ENCODE results near the gene KPNA6. TPM values are rescaled to one million over a fixed set of nuclear protein-coding genes. Genes with fewer than 3 reads are reported as not detected.

The KPNA6 gene
- total and polyA plus RNA-seq, 4 donors = 29.6 to 39.1 (median 33.7) TPM

GRCh38 chr1:32221581-32221979, 113.7 kb downstream of the KPNA6 start:
- no peak for DNase-seq (ENCODE audit: low read depth in 4 of 6, low spot score in 6 of 6)
- Histone ChIP-seq H3K9me3 (ENCODE audit: control insufficient read depth, insufficient read depth, low read length) (no peaks in the 10 kb centered on the region), H3K4me3 (ENCODE audit: low read depth, low read length) (peak overlapping the region; percentile 71), H3K36me3 (ENCODE audit: control insufficient read depth, insufficient read depth, low read length) (peaks cover 45% of the 10 kb centered on the region), H3K27ac (ENCODE audit: low read depth, low read length) (no peak overlapping the region), H3K27me3 (ENCODE audit: control insufficient read depth, insufficient read depth, low read length) (no peaks in the 10 kb centered on the region), H3K4me1 (ENCODE audit: control insufficient read depth, insufficient read depth, low read length) (peaks cover 24% of the 10 kb centered on the region)
- 1% methylated on average over 10 of the region's 13 CpGs for WGBS (ENCODE audit: insufficient coverage)

GRCh38 chr1:32221980-32222755, 114.3 kb downstream of the KPNA6 start, which contains the start of the genes EIF3I and TMEM234:
TSS of gene EIF3I (plus strand) at chr1:32222407. CDS start at chr1:32222442, 35 bp downstream.
TSS of gene TMEM234 (minus strand) at chr1:32222353. CDS start at chr1:32222322, 31 bp downstream.
- under 1% methylated on average over 37 of the region's 46 CpGs for WGBS (ENCODE audit: insufficient coverage)
- DNase-seq (ENCODE audit: low read depth in 4 of 6, low spot score in 6 of 6) = peak in 5 of 6 donors; percentile 89 to 98 (median 91)
- H3K27ac ChIP-seq (ENCODE audit: low read depth, low read length) = peak within 1 kb of the TSS; percentile 67
- peaks cover 24% of the 10 kb centered on the region for H3K4me1 ChIP-seq (ENCODE audit: control insufficient read depth, insufficient read depth, low read length)
- no peaks in the 10 kb centered on the region for H3K9me3 ChIP-seq (ENCODE audit: control insufficient read depth, insufficient read depth, low read length)
- H3K36me3 ChIP-seq (ENCODE audit: control insufficient read depth, insufficient read depth, low read length) = peaks cover 44% of the 10 kb centered on the region
- no peaks in the 10 kb centered on the region for H3K27me3 ChIP-seq (ENCODE audit: control insufficient read depth, insufficient read depth, low read length)
- H3K4me3 ChIP-seq (ENCODE audit: low read depth, low read length) = peak within 1 kb of the TSS; percentile 71

GRCh38 chr1:32223683-32224082, 115.8 kb downstream of the KPNA6 start:
- no peak overlapping the region for H3K4me3 ChIP-seq (ENCODE audit: low read depth, low read length)
- 84% methylated on average over 3 of the region's 3 CpGs for WGBS (ENCODE audit: insufficient coverage)
- no peaks in the 10 kb centered on the region for H3K27me3 ChIP-seq (ENCODE audit: control insufficient read depth, insufficient read depth, low read length)
- H3K36me3 ChIP-seq (ENCODE audit: control insufficient read depth, insufficient read depth, low read length) = peaks cover 51% of the 10 kb centered on the region
- DNase-seq (ENCODE audit: low read depth in 4 of 6, low spot score in 6 of 6) = no peak
- H3K4me1 ChIP-seq (ENCODE audit: control insufficient read depth, insufficient read depth, low read length) = peaks cover 24% of the 10 kb centered on the region
- H3K9me3 ChIP-seq (ENCODE audit: control insufficient read depth, insufficient read depth, low read length) = no peaks in the 10 kb centered on the region
- no peak overlapping the region for H3K27ac ChIP-seq (ENCODE audit: low read depth, low read length)

GRCh38 chr1:32224285-32224684, 116.4 kb downstream of the KPNA6 start:
- Histone ChIP-seq H3K27me3 (ENCODE audit: control insufficient read depth, insufficient read depth, low read length) (no peaks in the 10 kb centered on the region), H3K9me3 (ENCODE audit: control insufficient read depth, insufficient read depth, low read length) (no peaks in the 10 kb centered on the region), H3K4me1 (ENCODE audit: control insufficient read depth, insufficient read depth, low read length) (peaks cover 24% of the 10 kb centered on the region), H3K27ac (ENCODE audit: low read depth, low read length) (no peak overlapping the region), H3K36me3 (ENCODE audit: control insufficient read depth, insufficient read depth, low read length) (peaks cover 55% of the 10 kb centered on the region), H3K4me3 (ENCODE audit: low read depth, low read length) (no peak overlapping the region)
- no peak for DNase-seq (ENCODE audit: low read depth in 4 of 6, low spot score in 6 of 6)
- no CpG with 5 or more reads among the region's 4 CpGs for WGBS (ENCODE audit: insufficient coverage)

Small RNAs within 50 kb of the gene (small RNA-seq; reads per million reads assigned to genes)
- gene MIR5585 (ENCODE audit: low replicate concordance) = not detected
- not detected for gene RF00017 (ENCODE audit: low replicate concordance)

Other genes starting within 250 kb of the KPNA6 start
- 100 to 1,000 TPM; 248 to 326 TPM for gene PTP4A2, start 169.7 kb upstream of the KPNA6 start, total RNA-seq
- gene PTP4A2, start 169.7 kb upstream of the KPNA6 start, polyA plus RNA-seq (ENCODE audit: insufficient read length in 2 of 2) = 100 to 1,000 TPM; 149 to 185 TPM
- gene KHDRBS1, start 94.2 kb upstream of the KPNA6 start, total RNA-seq = 10 to 100 TPM; 83.9 to 84.7 TPM
- gene KHDRBS1, start 94.2 kb upstream of the KPNA6 start, polyA plus RNA-seq (ENCODE audit: insufficient read length in 2 of 2) = 100 to 1,000 TPM; 153 to 188 TPM
- gene TMEM39B, start 35.1 kb upstream of the KPNA6 start, total RNA-seq = 1 to 10 TPM; 2.9 to 7.2 TPM
- gene TMEM39B, start 35.1 kb upstream of the KPNA6 start, polyA plus RNA-seq (ENCODE audit: insufficient read length in 2 of 2) = 10 to 100 TPM; 18.1 to 22.2 TPM
- gene TXLNA, start 71.6 kb downstream of the KPNA6 start, total RNA-seq = 10 to 100 TPM; 31.8 to 52.0 TPM
- 10 to 100 TPM; 29.3 to 34.6 TPM for gene TXLNA, start 71.6 kb downstream of the KPNA6 start, polyA plus RNA-seq (ENCODE audit: insufficient read length in 2 of 2)
- gene CCDC28B, start 92.5 kb downstream of the KPNA6 start, total RNA-seq = 10 to 100 TPM; 23.6 to 56.4 TPM
- gene CCDC28B, start 92.5 kb downstream of the KPNA6 start, polyA plus RNA-seq (ENCODE audit: insufficient read length in 2 of 2) = 10 to 100 TPM; 79.1 to 82.2 TPM
- gene IQCC, start 97.6 kb downstream of the KPNA6 start, total RNA-seq = 1 to 10 TPM; 3.3 to 6.4 TPM
- gene IQCC, start 97.6 kb downstream of the KPNA6 start, polyA plus RNA-seq (ENCODE audit: insufficient read length in 2 of 2) = 1 to 10 TPM; 6.5 to 8.7 TPM
- under 1 TPM in 1 of 2 donors, not detected in 1; 0.28 TPM for gene DCDC2B, start 101.0 kb downstream of the KPNA6 start, total RNA-seq
- 1 to 10 TPM in 1 of 2 donors, under 1 TPM in 1; 0.82 to 2.6 TPM for gene DCDC2B, start 101.0 kb downstream of the KPNA6 start, polyA plus RNA-seq (ENCODE audit: insufficient read length in 2 of 2)
- gene TMEM234, start 114.3 kb downstream of the KPNA6 start, total RNA-seq = 10 to 100 TPM; 15.3 to 27.4 TPM
- gene TMEM234, start 114.3 kb downstream of the KPNA6 start, polyA plus RNA-seq (ENCODE audit: insufficient read length in 2 of 2) = 10 to 100 TPM; 20.2 to 25.8 TPM
- gene EIF3I, start 114.4 kb downstream of the KPNA6 start, total RNA-seq = 100 to 1,000 TPM in 1 of 2 donors, 10 to 100 TPM in 1; 94.9 to 185 TPM
- gene EIF3I, start 114.4 kb downstream of the KPNA6 start, polyA plus RNA-seq (ENCODE audit: insufficient read length in 2 of 2) = 100 to 1,000 TPM; 162 to 171 TPM
- gene FAM167B, start 139.2 kb downstream of the KPNA6 start, total RNA-seq = 1 to 10 TPM in 1 of 2 donors, under 1 TPM in 1; 0.69 to 1.5 TPM
- gene FAM167B, start 139.2 kb downstream of the KPNA6 start, polyA plus RNA-seq (ENCODE audit: insufficient read length in 2 of 2) = 1 to 10 TPM; 2.7 to 3.1 TPM
- gene LCK, start 143.2 kb downstream of the KPNA6 start, total RNA-seq = under 1 TPM; 0.22 to 0.50 TPM
- gene LCK, start 143.2 kb downstream of the KPNA6 start, polyA plus RNA-seq (ENCODE audit: insufficient read length in 2 of 2) = under 1 TPM; 0.27 to 0.41 TPM
- 10 to 100 TPM; 37.2 to 68.2 TPM for gene HDAC1, start 184.0 kb downstream of the KPNA6 start, total RNA-seq
- gene HDAC1, start 184.0 kb downstream of the KPNA6 start, polyA plus RNA-seq (ENCODE audit: insufficient read length in 2 of 2) = 10 to 100 TPM; 66.3 to 79.3 TPM
- 100 to 1,000 TPM; 159 to 231 TPM for gene MARCKSL1, start 228.2 kb downstream of the KPNA6 start, total RNA-seq
- gene MARCKSL1, start 228.2 kb downstream of the KPNA6 start, polyA plus RNA-seq (ENCODE audit: insufficient read length in 2 of 2) = 1,000 to 10,000 TPM; 1,221 to 1,348 TPM

All from spinal cord (tissue), 10 donors.